ENCODE data around the gene FNTB. TPM values are rescaled to one million over a fixed set of nuclear protein-coding genes. Genes with fewer than 3 reads are reported as not detected.

The FNTB gene
- total and polyA plus RNA-seq, 9 of the 15 experiments (the other 6 are each of a cell fraction or from before 2014, with no cell fraction given), result 6.9 to 23.2 (median 12.2) TPM

GRCh38 chr14:65042731-65043372 lies 56.2 kb downstream of the FNTB start:
- FAIRE-seq, result peak; percentile 98
- no peak for TF ChIP-seq RHOXF2B (CRISPR knock-in tag; conservative IDR thresholded peaks at IDR 0.05)
- no peak for TF ChIP-seq ZNF589 (CRISPR knock-in tag; IDR thresholded peaks at IDR 0.05; ENCODE audit: low read depth)
- no peak for TF ChIP-seq E2F5 (CRISPR knock-in tag; IDR thresholded peaks at IDR 0.05)
- TF ChIP-seq ZBTB49 (CRISPR knock-in tag; IDR thresholded peaks at IDR 0.05; ENCODE audit: borderline replicate concordance), result no peak
- no peak for TF ChIP-seq RERE (CRISPR knock-in tag; IDR thresholded peaks at IDR 0.05; ENCODE audit: borderline replicate concordance)
- no peak for TF ChIP-seq SAP30 (IDR thresholded peaks at IDR 0.05; ENCODE audit: borderline replicate concordance, insufficient read depth, low read depth, low read length, poor library complexity, severe bottlenecking)
- no peak for TF ChIP-seq FOXK1 (CRISPR knock-in tag; IDR thresholded peaks at IDR 0.05; ENCODE audit: borderline replicate concordance)
- no peak for TF ChIP-seq IFI16 (CRISPR knock-in tag; IDR thresholded peaks at IDR 0.05)
- no peak for TF ChIP-seq ZNF174 (CRISPR knock-in tag; IDR thresholded peaks at IDR 0.05)
- no peak for TF ChIP-seq ZFP30 (CRISPR knock-in tag; IDR thresholded peaks at IDR 0.05; ENCODE audit: borderline replicate concordance)
- peak in 1 of 2 experiments; percentile 69; a peak in 2 of 4 replicates for TF ChIP-seq HDAC1 (IDR thresholded peaks at IDR 0.05)
- TF ChIP-seq ZEB2 (IDR thresholded peaks at IDR 0.05), result peak; percentile 49; the same call in 1 of the 2 replicates

More at GRCh38 chr14:65042731-65043372, 56.2 kb downstream of the FNTB start:
- peak; percentile 81 for ATAC-seq
- H3K9me3 ChIP-seq (replicated peaks; ENCODE audit: control insufficient read depth, insufficient read depth, low read depth, low read length), result no peaks in the 10 kb centered on the region
- ChIA-PET CTCF (ENCODE audit: low intra/inter-chr PET ratio) (interaction anchor here (0.6 kb wide), 1 partner anchor 76 kb away, joined by 8 read pairs; no protein-coding TSS in a partner anchor), POLR2A (interaction anchor here (0.5 to 0.6 kb wide), 2 partner anchors 14 to 365 kb away, joined by 3 read pairs; no protein-coding TSS in a partner anchor)
- no peaks in the 10 kb centered on the region for H3K9me1 ChIP-seq (ENCODE audit: control insufficient read depth, insufficient read depth, low read length)
- H2AFZ ChIP-seq (ENCODE audit: low read depth, low read length), result peak overlapping the region; percentile 68
- WGBS (ENCODE audit: insufficient coverage, low coverage, missing lambda C conversion rate), result 1% methylated on average over 8 of the region's 8 CpGs
- in situ Hi-C loops (cut with MboI), result no loop called here
- H3K9ac ChIP-seq (ENCODE audit: insufficient read depth in 1 of 2, low read depth in 2 of 2, low read length in 2 of 2), result peak overlapping the region; percentile 10 to 72; a peak in 3 of 4 replicates
- intact Hi-C loops (cut with micrococcal nuclease), result loop anchor here (5.0 kb wide), 1 partner anchor 59 kb away; the partner anchor contains the start of gene MAX
- peak; percentile 55 to 91 (median 65) for DNase-seq (ENCODE audit: extremely low read depth in 1 of 4, low spot score in 3 of 4)
- H3K4me2 ChIP-seq (ENCODE audit: insufficient read depth, low read length), result peak overlapping the region; percentile 71
- H3K4me3 ChIP-seq, result no peak overlapping the region
- BruUV-seq (replicated peaks), result no TSS peak
- no peaks in the 10 kb centered on the region for H3K79me2 ChIP-seq (ENCODE audit: control insufficient read depth, insufficient read depth, low read length)
- no peaks in the 10 kb centered on the region for H3K27me3 ChIP-seq (ENCODE audit: control insufficient read depth in 2 of 2, insufficient read depth in 2 of 2, low read length in 2 of 2)
- peak overlapping the region; percentile 96 for H3K27ac ChIP-seq (ENCODE audit: extremely low read depth, low read depth, low read length)
- H3K36me3 ChIP-seq (ENCODE audit: control insufficient read depth, insufficient read depth, low read length), result peaks cover 31% of the 10 kb centered on the region; the same call in 2 of the 3 replicates
- H3K4me1 ChIP-seq (replicated peaks in 1 of 2; ENCODE audit: control insufficient read depth in 2 of 2, insufficient read depth in 2 of 2, low read length in 2 of 2), result peaks cover 19 to 44% of the 10 kb centered on the region in 2 experiments
- no peaks in the 10 kb centered on the region for H4K20me1 ChIP-seq (replicated peaks; ENCODE audit: control insufficient read depth, insufficient read depth, low read length)

Measured in K562 (cell line).